H54 (cell line): ENCODE measurements around the gene PPP6R1.
"Not testable (repeated sequence)": the region's sequence is repeated elsewhere in the genome, so short reads cannot be mapped to it uniquely, and the experiment has no call there.

Experiments
- DNase-seq: peaks from one replicate; pipeline ENCODE4 v3.0.0; 2011; ENCODE audit warnings: low spot score, mixed read lengths; ENCODE audit not compliant: insufficient read length
- FAIRE-seq: peaks from 3 replicates; lab custom pipeline; 2011; peaks lifted over from hg19 to GRCh38; lab: Jason Lieb, UNC
- POLR2A ChIP-seq: IDR thresholded peaks from 2 replicates; pipeline ENCODE4 v1.6.1; 2011; ENCODE audit warnings: low read depth, mild to moderate bottlenecking, low read length

The PPP6R1 gene

DNA sequence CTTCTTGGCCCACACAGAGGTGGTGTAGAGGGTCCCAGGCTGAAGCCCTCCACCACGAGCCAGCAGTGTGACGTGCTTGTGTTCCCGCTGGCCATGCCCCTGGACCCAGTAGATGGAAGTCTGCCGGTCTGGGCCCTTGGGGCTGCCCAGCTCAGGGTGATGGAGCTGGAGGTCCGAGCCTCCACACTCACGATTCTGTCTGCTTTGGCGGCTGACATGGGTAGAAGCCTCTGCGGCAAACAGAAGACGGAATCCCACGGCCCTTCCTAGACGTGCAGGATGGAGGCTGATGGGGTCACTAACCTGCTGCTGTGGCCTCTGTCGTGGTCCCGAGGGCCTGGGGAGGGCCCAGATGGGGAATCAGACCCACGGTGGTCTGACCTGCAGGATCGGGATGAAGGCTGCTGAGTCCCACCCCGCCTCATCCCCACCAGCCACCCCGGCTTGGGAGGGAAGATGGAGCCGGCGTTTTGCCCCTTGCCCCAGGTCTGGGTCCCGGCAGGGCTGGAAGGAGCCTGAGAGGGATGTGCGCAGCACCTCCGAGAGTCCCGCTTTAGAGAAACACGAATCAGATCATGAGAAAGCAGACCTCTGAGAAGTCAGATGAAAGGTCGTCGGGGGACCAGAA is 34.7 kb downstream of the PPP6R1 start:
- no peak for DNase-seq
- FAIRE-seq, result no peak
- no peak for TF ChIP-seq POLR2A

DNA sequence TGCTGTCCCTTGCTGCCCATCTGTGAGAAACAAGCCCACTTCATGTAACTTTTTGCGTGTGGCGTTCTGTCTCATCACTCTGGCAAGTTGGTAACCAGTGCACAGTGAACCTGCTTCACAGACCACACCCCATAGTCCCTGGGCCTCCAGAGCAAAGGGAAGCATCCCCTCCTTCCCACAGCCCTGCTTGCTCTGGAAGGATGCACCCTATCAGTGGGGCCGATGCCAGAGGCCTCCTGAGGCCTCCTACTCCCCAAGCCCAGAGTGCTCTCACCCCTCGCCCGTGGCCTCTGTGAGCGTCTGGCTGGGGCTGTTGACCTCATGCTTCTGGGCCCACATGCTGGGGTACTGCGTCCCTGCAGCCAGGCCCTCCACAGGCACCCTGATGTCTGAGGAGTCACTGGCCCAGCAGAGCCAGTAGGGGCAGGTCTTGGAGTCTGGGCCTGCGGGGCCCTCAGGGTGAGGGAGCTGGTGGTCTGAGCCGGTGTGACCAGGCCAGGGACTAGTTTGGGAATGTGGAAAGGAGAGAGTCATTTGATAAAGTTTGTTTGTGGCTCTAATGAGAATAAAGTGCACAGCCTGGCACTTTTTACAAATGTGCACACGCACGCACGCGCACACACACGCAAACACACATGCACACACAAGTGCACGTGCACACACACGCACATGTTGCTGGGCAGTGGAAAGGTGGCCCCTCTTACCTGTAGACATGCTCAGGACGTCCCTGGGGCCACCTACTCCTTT is 35.4 kb downstream of the PPP6R1 start:
- TF ChIP-seq POLR2A, result no peak
- DNase-seq, result no peak
- FAIRE-seq, result no peak

DNA sequence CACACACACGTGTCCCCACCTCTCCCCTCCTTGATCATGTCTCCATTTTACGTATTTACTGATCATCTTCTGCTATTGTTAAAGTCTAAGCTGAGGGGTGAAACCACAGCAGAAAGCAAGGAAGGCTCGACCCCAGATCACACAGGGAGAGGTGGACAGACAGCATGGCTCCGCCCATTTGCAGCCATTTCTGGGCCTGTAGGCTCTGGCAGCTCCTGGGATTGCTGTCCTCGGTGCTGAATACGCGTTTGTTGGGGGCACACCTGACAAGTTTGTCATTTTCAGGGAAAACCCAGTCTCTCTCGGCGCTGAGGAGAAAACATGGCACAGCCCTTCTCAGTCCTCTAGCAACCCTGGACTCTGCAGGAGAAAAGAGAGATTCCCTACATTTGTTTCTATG is 38.3 kb downstream of the PPP6R1 start:
- DNase-seq, result no peak
- TF ChIP-seq POLR2A, result no peak

GRCh38 chr19:55216461-55217198 is 42.2 kb downstream of the PPP6R1 start:
- FAIRE-seq (peak; percentile 6), DNase-seq (peak; percentile 99)
- peak; percentile 43; the same call in 1 of the 2 replicates for TF ChIP-seq POLR2A

More for the DNA sequence above, 38.3 kb downstream of the PPP6R1 start:
- no peak for FAIRE-seq

DNA sequence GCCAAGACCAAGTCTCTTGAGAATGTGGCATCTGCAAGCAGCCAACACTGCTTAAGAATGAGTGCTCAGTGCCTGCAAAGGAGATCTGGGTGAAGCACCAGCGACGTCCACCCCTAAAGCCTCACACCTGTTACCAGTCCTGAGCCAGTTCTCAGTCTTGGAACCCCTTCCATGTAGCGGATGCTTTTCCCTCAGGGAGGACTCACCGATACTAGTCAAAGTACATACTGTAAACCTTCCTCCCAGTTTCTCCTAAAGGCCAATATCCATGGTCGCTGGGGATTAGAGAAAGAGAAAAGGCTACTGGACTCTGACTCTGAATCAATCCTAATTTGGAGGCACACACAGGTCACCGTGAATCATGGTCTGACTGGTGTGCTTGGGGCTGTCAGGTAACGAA is 45.3 kb downstream of the PPP6R1 start:
- DNase-seq, result no peak
- no peak for TF ChIP-seq POLR2A
- FAIRE-seq, result no peak

DNA sequence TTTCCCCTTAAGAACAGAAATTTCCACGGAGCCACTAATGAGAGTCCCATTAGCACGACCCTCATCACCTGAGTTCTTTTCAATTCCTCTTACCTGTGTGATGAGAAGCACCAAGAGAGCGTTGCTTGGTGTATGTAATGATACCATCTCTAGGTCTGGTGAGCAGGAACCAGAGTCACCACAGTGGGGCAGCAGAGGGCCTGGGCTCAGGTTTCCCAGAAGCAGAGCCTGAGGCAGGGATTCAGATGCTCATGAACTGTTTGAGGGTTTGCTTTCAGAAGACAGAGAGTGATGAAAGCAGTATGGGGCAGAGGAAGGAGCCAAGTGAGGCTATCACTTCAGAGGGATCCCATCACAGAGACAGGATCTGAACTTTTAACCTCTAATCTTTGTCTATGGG is 46.4 kb downstream of the PPP6R1 start:
- FAIRE-seq (no peak), DNase-seq (no peak)
- TF ChIP-seq POLR2A, result no peak

- FAIRE-seq (no peak), DNase-seq (peak; percentile 91)
- no peak for TF ChIP-seq POLR2A
These were observed 48.9 kb downstream of the PPP6R1 start for GRCh38 chr19:55209693-55210472.

DNA sequence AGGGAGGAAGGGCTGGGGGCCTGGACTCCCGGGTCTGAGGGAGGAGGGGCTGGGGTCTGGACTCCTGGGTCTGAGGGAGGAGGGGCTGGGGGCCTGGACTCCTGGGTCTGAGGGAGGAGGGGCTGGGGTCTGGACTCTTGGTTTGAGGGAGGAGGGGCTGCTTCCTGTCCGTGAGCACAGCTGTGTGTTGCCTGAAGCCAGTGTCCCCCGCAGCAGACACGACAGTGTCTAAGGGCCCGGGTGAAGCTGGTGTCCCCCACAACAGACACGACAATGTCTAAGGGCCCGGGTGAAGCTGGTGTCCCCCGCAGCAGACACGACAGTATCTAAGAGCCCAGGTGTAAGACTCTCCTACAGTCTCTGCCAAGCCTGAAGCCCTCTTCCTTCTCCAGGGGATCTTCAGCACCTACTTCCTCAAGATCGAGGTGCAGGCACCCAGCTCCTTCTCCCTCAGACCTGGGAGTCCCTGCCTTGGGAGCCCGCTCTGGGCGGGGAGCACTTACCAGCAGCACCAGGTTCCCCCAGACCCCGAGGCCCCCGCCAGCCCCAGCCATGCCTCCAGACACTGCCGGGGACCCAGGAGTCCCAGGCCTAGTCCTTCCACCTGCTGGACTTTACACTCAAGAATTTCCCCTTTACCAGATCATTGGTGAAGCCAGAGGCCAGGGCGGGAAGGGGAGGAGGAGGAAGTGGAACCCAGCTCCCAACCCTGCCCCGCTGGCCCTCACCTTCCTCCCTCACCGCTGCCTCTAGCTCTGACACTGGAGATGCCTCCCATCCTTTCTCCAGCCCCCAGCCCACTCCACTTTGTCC is 49.7 kb downstream of the PPP6R1 start, which contains the start of gene PTPRH:
Gene PTPRH (minus strand): TSS at position 622 of the 813 bp plus-strand sequence. CDS start 68 bp downstream, at position 554.
- DNase-seq (no peak), FAIRE-seq (no peak)
- no peak for TF ChIP-seq POLR2A

GRCh38 chr19:55206664-55207500 is 51.9 kb downstream of the PPP6R1 start:
- peak; percentile 99 for DNase-seq
- TF ChIP-seq POLR2A, result peak; percentile 72
- no peak for FAIRE-seq

DNA sequence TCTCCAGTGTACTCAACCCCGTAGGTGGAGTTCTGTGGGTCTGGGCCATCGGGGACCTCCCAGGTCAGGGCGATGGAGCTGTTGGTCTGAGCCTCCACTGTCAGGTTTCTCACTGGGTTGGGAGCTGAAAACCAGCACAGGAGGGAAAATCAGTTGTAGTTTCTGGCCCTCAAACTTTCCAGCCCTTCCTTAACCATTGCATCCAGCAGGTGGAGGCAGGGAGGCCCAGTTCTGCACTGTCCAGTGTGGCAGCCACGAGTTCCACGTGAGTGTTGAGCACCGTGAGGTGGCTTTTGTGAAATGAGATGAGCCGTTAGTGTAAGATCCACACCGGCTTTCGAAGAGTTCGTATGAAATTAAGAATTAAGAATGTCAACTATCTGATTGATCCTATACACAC is 56.6 kb downstream of the PPP6R1 start:
- not testable (repeated sequence) for FAIRE-seq, DNase-seq

DNA sequence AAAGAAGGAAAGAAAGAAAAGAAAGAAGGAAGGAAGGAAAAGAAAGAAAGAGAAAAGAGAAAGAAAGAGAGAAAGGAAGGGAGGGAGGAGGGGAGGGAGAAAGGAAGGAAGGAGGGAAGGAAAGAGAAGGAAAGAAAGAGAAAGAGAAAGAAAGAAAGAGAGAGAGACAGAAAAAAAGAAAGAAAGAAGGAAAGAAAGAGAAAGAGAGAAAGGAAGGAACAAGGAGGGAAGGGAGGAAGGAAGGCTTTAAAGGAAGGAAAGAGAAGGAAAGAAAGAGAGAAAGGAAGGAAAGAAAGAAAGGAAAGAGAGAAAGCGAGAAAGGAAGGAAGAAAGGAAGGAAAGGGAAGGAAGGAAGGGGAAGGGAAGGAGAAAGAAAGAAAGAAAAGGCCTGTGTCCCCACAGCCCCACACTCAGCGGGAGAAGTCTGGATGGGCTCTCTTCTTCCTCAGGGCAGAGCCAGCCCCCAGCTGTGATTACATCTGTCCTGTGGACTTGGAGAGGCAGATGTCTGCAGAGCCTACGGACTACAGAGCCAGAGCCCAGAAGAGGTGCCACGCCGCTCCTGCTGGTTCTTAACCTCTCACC is 59.1 kb downstream of the PPP6R1 start:
- FAIRE-seq (no peak), DNase-seq (no peak)
- TF ChIP-seq POLR2A, result no peak
